Tibial nerve (tissue), 4 donors: ENCODE results near the gene HIGD1A. TPM values are rescaled to one million over a fixed set of nuclear protein-coding genes. Genes with fewer than 3 reads are reported as not detected.

Source experiments
- DNase-seq, 2 donors: peaks; one replicate each; pipeline ENCODE4 v3.0.0-alpha.2; 2019; ENCODE audit warnings: low spot score in 2 of 2
- H3K27ac ChIP-seq, 4 donors: fragments of 200-600 bp; sonication (generic) in 3 of 4; one replicate each; pipeline ENCODE4 v1.5.1; 2017 to 2019; ENCODE audit warnings: mild to moderate bottlenecking in 1 of 4
- H3K27me3 ChIP-seq, 2 donors: fragments of 200-600 bp; sonication (generic) in 1 of 2; one replicate each; pipeline versions ENCODE4 v1.5.1 to v1.6.0; 2017 to 2019
- H3K36me3 ChIP-seq, 3 donors: fragments of 200-600 bp; sonication (generic); one replicate each; pipeline ENCODE4 v1.5.1; 2018 to 2019
- H3K4me1 ChIP-seq, 4 donors: fragments of 200-600 bp; sonication (generic) in 3 of 4; one replicate each; pipeline ENCODE4 v1.5.1; 2017 to 2019
- H3K4me3 ChIP-seq, 4 donors: fragments of 200-600 bp; sonication (generic) in 3 of 4; one replicate each; pipeline ENCODE4 v1.5.1; 2017 to 2019; ENCODE audit warnings: mild to moderate bottlenecking in 1 of 4, moderate library complexity in 1 of 4
- H3K9me3 ChIP-seq, 4 donors: fragments of 200-600 bp; sonication (generic) in 3 of 4; one replicate each; pipeline ENCODE4 v1.5.1; 2017 to 2019
- CTCF ChIP-seq, 5 experiments: fragments of 200-600 bp in 3 of 5; fragments of 450-650 bp in 2 of 5; sonication (generic) in 3 of 5; IDR thresholded peaks; one replicate each; pipeline ENCODE4 v1.5.1; 2016 to 2019; ENCODE audit warnings: antibody characterized with exemption in 5 of 5, mild to moderate bottlenecking in 3 of 5, moderate library complexity in 2 of 5
- EP300 ChIP-seq, 2 donors: sonication (generic); formaldehyde crosslinking; IDR thresholded peaks; one replicate each; pipeline ENCODE4 v1.6.1; 2017; ENCODE audit warnings: antibody characterized with exemption in 2 of 2, mild to moderate bottlenecking in 1 of 2
- POLR2A ChIP-seq, 2 donors: fragments of 450-650 bp; IDR thresholded peaks; one replicate each; pipeline ENCODE4 v1.6.1; 2017; ENCODE audit warnings: antibody characterized with exemption in 2 of 2, mild to moderate bottlenecking in 2 of 2, moderate library complexity in 2 of 2
- WGBS, 2 donors: methylation state at CpG; one replicate each; pipeline ENCODE4 v1.1.5; 2018; 5-methylcytosine and 5-hydroxymethylcytosine counted together
- total RNA-seq, 4 donors: library from RNA; depleted of rRNA; stranded (reverse); fragments of >200 nt; gene quantifications; one replicate each; pipeline ENCODE4 v1.1.0, GENCODE V29; 2016

HIGD1A gene
- total RNA-seq, 4 donors from 2014 or later, result 155 to 204 (median 186) TPM

GRCh38 chr3:42745291-42745745 lies 59.0 kb downstream of the HIGD1A start:
- H3K27ac ChIP-seq, result peak overlapping the region; percentile 73 to 87 (median 82)
- H3K4me3 ChIP-seq, result no peak overlapping the region
- H3K27me3 ChIP-seq, result no peaks in the 10 kb centered on the region
- H3K36me3 ChIP-seq, result no peaks in the 10 kb centered on the region
- TF ChIP-seq EP300 (IDR thresholded peaks at IDR 0.05), result no peak
- TF ChIP-seq CTCF (IDR thresholded peaks at IDR 0.05), result no peak
- TF ChIP-seq POLR2A (IDR thresholded peaks at IDR 0.05), result no peak
- peaks cover 0 to 55% (median 22%) of the 10 kb centered on the region in 4 donors for H3K4me1 ChIP-seq
- no peaks in the 10 kb centered on the region for H3K9me3 ChIP-seq
- WGBS, 2 donors, result 62 to 67% methylated on average over 3 of the region's 3 CpGs
- DNase-seq, result no peak

GRCh38 chr3:42743204-42743995 lies 60.9 kb downstream of the HIGD1A start:
- Histone ChIP-seq H3K27me3 (no peaks in the 10 kb centered on the region), H3K4me3 (no peak overlapping the region), H3K27ac (peak overlapping the region in 3 of 4 donors; percentile 62 to 87 (median 85)), H3K9me3 (no peaks in the 10 kb centered on the region), H3K36me3 (no peaks in the 10 kb centered on the region), H3K4me1 (peaks cover 0 to 52% (median 20%) of the 10 kb centered on the region in 4 donors)
- TF ChIP-seq EP300 (IDR thresholded peaks at IDR 0.05) (no peak), POLR2A (IDR thresholded peaks at IDR 0.05) (no peak)
- DNase-seq, result peak in 1 of 2 donors; percentile 3
- WGBS, 2 donors, result 93 to 96% methylated on average over 7 of the region's 7 CpGs

- no peaks in the 10 kb centered on the region for H3K9me3 ChIP-seq
- no peak overlapping the region for H3K4me3 ChIP-seq
- no peak for TF ChIP-seq POLR2A (IDR thresholded peaks at IDR 0.05)
- TF ChIP-seq CTCF (IDR thresholded peaks at IDR 0.05), result no peak
- TF ChIP-seq EP300 (IDR thresholded peaks at IDR 0.05), result no peak
- H3K27me3 ChIP-seq, result no peaks in the 10 kb centered on the region
- H3K27ac ChIP-seq, result peak overlapping the region in 1 of 4 donors; percentile 82
- peaks cover 0 to 44% (median 20%) of the 10 kb centered on the region in 4 donors for H3K4me1 ChIP-seq
- 93 to 96% methylated on average over 9 of the region's 9 CpGs for WGBS, 2 donors
- DNase-seq, result no peak
- H3K36me3 ChIP-seq, result no peaks in the 10 kb centered on the region
Measured at GRCh38 chr3:42742688-42743087, 61.6 kb downstream of the HIGD1A start.

GRCh38 chr3:42742259-42742658 lies 62.0 kb downstream of the HIGD1A start:
- no peaks in the 10 kb centered on the region for H3K27me3 ChIP-seq
- no peak overlapping the region for H3K4me3 ChIP-seq
- no peaks in the 10 kb centered on the region for H3K36me3 ChIP-seq
- no peak for DNase-seq
- H3K4me1 ChIP-seq, result peaks cover 0 to 40% (median 18%) of the 10 kb centered on the region in 4 donors
- peak overlapping the region in 1 of 4 donors; percentile 82 for H3K27ac ChIP-seq
- TF ChIP-seq POLR2A (IDR thresholded peaks at IDR 0.05) (no peak), CTCF (IDR thresholded peaks at IDR 0.05) (no peak), EP300 (IDR thresholded peaks at IDR 0.05) (no peak)
- no peaks in the 10 kb centered on the region for H3K9me3 ChIP-seq
- WGBS, 2 donors, result 88 to 90% methylated on average over 4 of the region's 4 CpGs

- 79 to 84% methylated on average over 3 of the region's 3 CpGs for WGBS, 2 donors
- DNase-seq, result no peak
- Histone ChIP-seq H3K4me1 (peaks cover 0 to 36% (median 14%) of the 10 kb centered on the region in 4 donors), H3K27me3 (no peaks in the 10 kb centered on the region), H3K27ac (peak overlapping the region in 1 of 4 donors; percentile 82), H3K4me3 (no peak overlapping the region), H3K36me3 (no peaks in the 10 kb centered on the region), H3K9me3 (no peaks in the 10 kb centered on the region)
- TF ChIP-seq EP300 (IDR thresholded peaks at IDR 0.05), result no peak
- TF ChIP-seq POLR2A (IDR thresholded peaks at IDR 0.05), result no peak
- TF ChIP-seq CTCF (IDR thresholded peaks at IDR 0.05), result no peak
Measured at GRCh38 chr3:42741796-42742195, 62.5 kb downstream of the HIGD1A start.
